Measurements from ENCODE around the gene BPI.

- TF ChIP-seq, protein P1, sequence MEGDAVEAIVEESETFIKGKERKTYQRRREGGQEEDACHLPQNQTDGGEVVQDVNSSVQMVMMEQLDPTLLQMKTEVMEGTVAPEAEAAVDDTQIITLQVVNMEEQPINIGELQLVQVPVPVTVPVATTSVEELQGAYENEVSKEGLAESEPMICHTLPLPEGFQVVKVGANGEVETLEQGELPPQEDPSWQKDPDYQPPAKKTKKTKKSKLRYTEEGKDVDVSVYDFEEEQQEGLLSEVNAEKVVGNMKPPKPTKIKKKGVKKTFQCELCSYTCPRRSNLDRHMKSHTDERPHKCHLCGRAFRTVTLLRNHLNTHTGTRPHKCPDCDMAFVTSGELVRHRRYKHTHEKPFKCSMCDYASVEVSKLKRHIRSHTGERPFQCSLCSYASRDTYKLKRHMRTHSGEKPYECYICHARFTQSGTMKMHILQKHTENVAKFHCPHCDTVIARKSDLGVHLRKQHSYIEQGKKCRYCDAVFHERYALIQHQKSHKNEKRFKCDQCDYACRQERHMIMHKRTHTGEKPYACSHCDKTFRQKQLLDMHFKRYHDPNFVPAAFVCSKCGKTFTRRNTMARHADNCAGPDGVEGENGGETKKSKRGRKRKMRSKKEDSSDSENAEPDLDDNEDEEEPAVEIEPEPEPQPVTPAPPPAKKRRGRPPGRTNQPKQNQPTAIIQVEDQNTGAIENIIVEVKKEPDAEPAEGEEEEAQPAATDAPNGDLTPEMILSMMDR (IDR thresholded peaks at IDR 0.05 in 4 of 5, conservative IDR thresholded peaks at IDR 0.05 in 1 of 5): no peak
- TF ChIP-seq POLR2A (IDR thresholded peaks at IDR 0.05): no peak
Measured at GRCh38 chr20:38315290-38315966, 11.5 kb downstream of the BPI start.

Measured in gastrocnemius medialis (tissue), 4 donors.